OCI-LY7 (cell line): Measurements from ENCODE around the gene GDF10.

Experiments used
- CTCF ChIP-seq: fragments of 200-600 bp; sonication (generic); conservative IDR thresholded peaks from 2 replicates; pipeline ENCODE4 v1.5.1; 2014; ENCODE audit warnings: mild to moderate bottlenecking, antibody characterized with exemption, low read length, moderate library complexity, mixed read lengths
- EZH2phosphoT487 ChIP-seq: fragments of 200-600 bp; sonication (generic); IDR thresholded peaks from 2 replicates; pipeline ENCODE4 v1.6.1; 2018; ENCODE audit warnings: low read depth, borderline replicate concordance, mild to moderate bottlenecking, mixed run types, antibody characterized with exemption, low read length, moderate library complexity, mixed read lengths

GRCh38 chr10:47253651-47254375 lies 46.2 kb upstream of the GDF10 start:
- TF ChIP-seq CTCF (no peak), EZH2phosphoT487 (no peak)
